ENCODE measurements around the gene GTF2F1.

DNA sequence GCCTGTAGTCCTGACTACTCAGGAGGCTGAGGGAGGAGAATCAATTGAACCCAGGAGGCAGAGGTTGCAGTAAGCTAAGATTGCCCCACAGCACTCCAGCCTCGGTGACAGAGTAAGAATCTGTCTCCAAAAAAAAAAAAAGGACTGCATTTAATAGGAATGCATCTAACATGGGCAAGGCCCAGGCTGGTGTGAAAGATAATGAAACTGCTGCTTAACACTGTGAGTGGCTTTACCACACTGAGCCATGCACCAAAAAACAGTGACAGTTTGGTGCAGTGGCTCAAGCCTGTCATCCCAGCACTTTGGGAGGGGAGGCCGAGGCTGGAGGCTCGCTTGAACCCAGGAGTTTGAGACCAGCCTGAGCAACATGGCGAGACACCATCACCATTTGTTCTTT is 8.6 kb downstream of the GTF2F1 start:
- TF ChIP-seq, protein P1, sequence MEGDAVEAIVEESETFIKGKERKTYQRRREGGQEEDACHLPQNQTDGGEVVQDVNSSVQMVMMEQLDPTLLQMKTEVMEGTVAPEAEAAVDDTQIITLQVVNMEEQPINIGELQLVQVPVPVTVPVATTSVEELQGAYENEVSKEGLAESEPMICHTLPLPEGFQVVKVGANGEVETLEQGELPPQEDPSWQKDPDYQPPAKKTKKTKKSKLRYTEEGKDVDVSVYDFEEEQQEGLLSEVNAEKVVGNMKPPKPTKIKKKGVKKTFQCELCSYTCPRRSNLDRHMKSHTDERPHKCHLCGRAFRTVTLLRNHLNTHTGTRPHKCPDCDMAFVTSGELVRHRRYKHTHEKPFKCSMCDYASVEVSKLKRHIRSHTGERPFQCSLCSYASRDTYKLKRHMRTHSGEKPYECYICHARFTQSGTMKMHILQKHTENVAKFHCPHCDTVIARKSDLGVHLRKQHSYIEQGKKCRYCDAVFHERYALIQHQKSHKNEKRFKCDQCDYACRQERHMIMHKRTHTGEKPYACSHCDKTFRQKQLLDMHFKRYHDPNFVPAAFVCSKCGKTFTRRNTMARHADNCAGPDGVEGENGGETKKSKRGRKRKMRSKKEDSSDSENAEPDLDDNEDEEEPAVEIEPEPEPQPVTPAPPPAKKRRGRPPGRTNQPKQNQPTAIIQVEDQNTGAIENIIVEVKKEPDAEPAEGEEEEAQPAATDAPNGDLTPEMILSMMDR (IDR thresholded peaks at IDR 0.05): no peak
- TF ChIP-seq EP300 (IDR thresholded peaks at IDR 0.05) (no peak), POLR2A (IDR thresholded peaks at IDR 0.05) (no peak), POLR2AphosphoS5 (IDR thresholded peaks at IDR 0.05) (no peak)
